CD14-positive monocyte (primary cell): Measurements from ENCODE around the gene TEX13A. TPM values are rescaled to one million over a fixed set of nuclear protein-coding genes. Genes with fewer than 3 reads are reported as not detected.
"Not testable (repeated sequence)": the region's sequence is repeated elsewhere in the genome, so short reads cannot be mapped to it uniquely, and the experiment has no call there.

ENCODE experiments used
- DNase-seq, 3 donors: peaks; one replicate each; pipeline ENCODE4 v3.0.0-alpha.2; 2011 to 2022
- H2AFZ ChIP-seq: 2 replicates; pipeline ENCODE4 v1.6.0; 2012; ENCODE audit warnings: mild to moderate bottlenecking, low read depth, low read length, inconsistent platforms; ENCODE audit not compliant: insufficient read depth, poor library complexity, severe bottlenecking
- H3K27ac ChIP-seq, 2 donors: 1 replicate in 1 of 2; 2 replicates in 1 of 2; pipeline ENCODE4 v1.5.1; 2012 to 2013; ENCODE audit warnings: low read length in 2 of 2, control low read depth in 1 of 2, inconsistent platforms in 1 of 2, low read depth in 1 of 2, mild to moderate bottlenecking in 1 of 2
- H3K27me3 ChIP-seq, 2 donors: one replicate each; pipeline versions ENCODE4 v1.6.0 to v1.6.1; 2011 to 2013; ENCODE audit warnings: low read length in 2 of 2; ENCODE audit not compliant: control insufficient read depth in 2 of 2, insufficient read depth in 2 of 2
- H3K36me3 ChIP-seq, 2 donors: replicated peaks in 1 of 2; 1 replicate in 1 of 2; 2 replicates in 1 of 2; pipeline versions ENCODE4 v1.5.1 to v1.6.1; 2012 to 2013; ENCODE audit warnings: low read length in 2 of 2, control low read depth in 1 of 2, inconsistent platforms in 1 of 2, mild to moderate bottlenecking in 1 of 2; ENCODE audit not compliant: insufficient read depth in 2 of 2, control insufficient read depth in 1 of 2
- H3K4me1 ChIP-seq, 2 donors: 1 replicate in 1 of 2; 2 replicates in 1 of 2; pipeline versions ENCODE4 v1.5.1 to v1.6.1; 2012 to 2013; ENCODE audit warnings: low read length in 2 of 2, control low read depth in 1 of 2, inconsistent platforms in 1 of 2, mild to moderate bottlenecking in 1 of 2, moderate library complexity in 1 of 2; ENCODE audit not compliant: insufficient read depth in 2 of 2, control insufficient read depth in 1 of 2
- H3K4me2 ChIP-seq: replicated peaks from 2 replicates; pipeline ENCODE3; 2012; ENCODE audit warnings: low read length, moderate library complexity, mild to moderate bottlenecking; ENCODE audit not compliant: poor library complexity, severe bottlenecking; ENCODE audit errors: extremely low read depth
- H3K4me3 ChIP-seq, 3 experiments: fragments of 200-600 bp in 1 of 3; sonication (generic) in 1 of 3; replicated peaks in 1 of 3; 1 replicate in 2 of 3; 2 replicates in 1 of 3; pipeline ENCODE4 v1.5.1; 2011 to 2013; ENCODE audit warnings: low read length in 3 of 3, mild to moderate bottlenecking in 3 of 3, control low read depth in 2 of 3, low read depth in 2 of 3, inconsistent platforms in 1 of 3, moderate library complexity in 1 of 3
- H3K79me2 ChIP-seq: 2 replicates; pipeline ENCODE4 v1.6.0; 2012; ENCODE audit warnings: mild to moderate bottlenecking, control low read depth, inconsistent platforms, low read length, moderate library complexity; ENCODE audit not compliant: insufficient read depth
- H3K9ac ChIP-seq: 2 replicates; pipeline ENCODE4 v1.6.0; 2017; ENCODE audit warnings: low read length, mild to moderate bottlenecking; ENCODE audit not compliant: insufficient read depth, poor library complexity, severe bottlenecking
- H3K9me3 ChIP-seq, 2 donors: replicated peaks in 1 of 2; 1 replicate in 1 of 2; 2 replicates in 1 of 2; pipeline versions ENCODE4 v1.5.1 to v1.6.1; 2012 to 2013; ENCODE audit warnings: low read length in 2 of 2, control low read depth in 1 of 2; ENCODE audit not compliant: control insufficient read depth in 1 of 2, insufficient read depth in 1 of 2
- H4K20me1 ChIP-seq: 2 replicates; pipeline ENCODE4 v1.6.0; 2012; ENCODE audit warnings: mild to moderate bottlenecking, low read length, control low read depth, moderate library complexity; ENCODE audit not compliant: insufficient read depth
- H3K27ac Mint-ChIP-seq, 7 donors: one replicate each; pipeline ENCODE4 v1.8.0; 2020; ENCODE audit warnings: mild to moderate bottlenecking in 7 of 7, mixed read lengths in 7 of 7, moderate library complexity in 6 of 7, inconsistent platforms in 2 of 7
- H3K27me3 Mint-ChIP-seq, 3 donors: one replicate each; pipeline ENCODE4 v1.8.0; 2021 to 2022; ENCODE audit warnings: low read depth in 3 of 3, mild to moderate bottlenecking in 3 of 3, mixed read lengths in 3 of 3, moderate library complexity in 3 of 3, inconsistent platforms in 1 of 3
- H3K36me3 Mint-ChIP-seq, 2 donors: one replicate each; pipeline ENCODE4 v1.8.0; 2020; ENCODE audit warnings: mixed read lengths in 2 of 2, inconsistent platforms in 1 of 2, mild to moderate bottlenecking in 1 of 2
- H3K4me1 Mint-ChIP-seq: one replicate; pipeline ENCODE4 v1.8.0; 2020; ENCODE audit warnings: mild to moderate bottlenecking, mixed read lengths
- H3K4me3 Mint-ChIP-seq, 2 donors: one replicate each; pipeline ENCODE4 v1.8.0; 2020; ENCODE audit warnings: mild to moderate bottlenecking in 2 of 2, mixed read lengths in 2 of 2, moderate library complexity in 1 of 2
- H3K9me3 Mint-ChIP-seq, 7 donors: one replicate each; pipeline ENCODE4 v1.8.0; 2020 to 2022; ENCODE audit warnings: mixed read lengths in 7 of 7, mild to moderate bottlenecking in 6 of 7, moderate library complexity in 6 of 7, inconsistent platforms in 2 of 7
- WGBS: methylation state at CpG from one replicate; pipeline ENCODE4 v1.1.5; 2013; ENCODE audit warnings: missing lambda C conversion rate; ENCODE audit not compliant: insufficient coverage; 5-methylcytosine and 5-hydroxymethylcytosine counted together
- intact Hi-C, 2 donors: fragments of 100-400 bp; cut with micrococcal nuclease; formaldehyde crosslinking; loops; one replicate each; pipeline versions ENCODE4 v1.15.0 to v1.15.1; 2023
- polyA plus RNA-seq, 3 donors: library from polyadenylated mRNA; depleted of rRNA in 1 of 3; unstranded in 2 of 3; stranded (reverse) in 1 of 3; fragments of 300-500 nt in 2 of 3; fragments of >200 nt in 1 of 3; fragmentation: Illumina TruSeq in 2 of 3; gene quantifications; 1 replicate in 2 of 3; 2 replicates in 1 of 3; pipeline ENCODE4 v1.2.3, GENCODE V29; 2012 to 2021
- TF ChIP-seq, protein P1 (sequence below): fragments of 200-600 bp; IDR thresholded peaks from one replicate; pipeline ENCODE4 v1.8.0; 2022; ENCODE audit warnings: antibody characterized with exemption, mild to moderate bottlenecking

TEX13A gene
- polyA plus RNA-seq, 3 donors = not detected

DNA sequence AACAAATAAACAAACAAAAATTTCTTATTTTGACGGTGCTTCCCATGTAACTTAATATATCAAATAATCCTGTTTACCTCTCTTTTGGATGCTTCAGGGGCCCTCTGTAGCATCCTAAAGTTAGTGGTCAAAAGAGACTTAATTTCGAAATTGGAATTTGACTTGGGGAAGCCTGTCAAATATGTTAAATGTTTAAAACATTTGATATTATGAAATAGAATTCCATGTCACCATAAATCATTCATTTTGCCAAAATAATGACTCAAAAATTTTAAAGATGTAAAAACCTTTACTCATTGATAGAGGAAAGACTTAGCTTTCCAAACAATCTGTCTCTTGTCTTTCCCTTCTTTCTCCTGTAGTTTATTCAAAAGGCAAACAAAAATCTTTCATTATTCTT lies 20.6 kb upstream of the TEX13A start:
- no peak overlapping the region for H3K4me2 ChIP-seq
- TF ChIP-seq, protein P1, sequence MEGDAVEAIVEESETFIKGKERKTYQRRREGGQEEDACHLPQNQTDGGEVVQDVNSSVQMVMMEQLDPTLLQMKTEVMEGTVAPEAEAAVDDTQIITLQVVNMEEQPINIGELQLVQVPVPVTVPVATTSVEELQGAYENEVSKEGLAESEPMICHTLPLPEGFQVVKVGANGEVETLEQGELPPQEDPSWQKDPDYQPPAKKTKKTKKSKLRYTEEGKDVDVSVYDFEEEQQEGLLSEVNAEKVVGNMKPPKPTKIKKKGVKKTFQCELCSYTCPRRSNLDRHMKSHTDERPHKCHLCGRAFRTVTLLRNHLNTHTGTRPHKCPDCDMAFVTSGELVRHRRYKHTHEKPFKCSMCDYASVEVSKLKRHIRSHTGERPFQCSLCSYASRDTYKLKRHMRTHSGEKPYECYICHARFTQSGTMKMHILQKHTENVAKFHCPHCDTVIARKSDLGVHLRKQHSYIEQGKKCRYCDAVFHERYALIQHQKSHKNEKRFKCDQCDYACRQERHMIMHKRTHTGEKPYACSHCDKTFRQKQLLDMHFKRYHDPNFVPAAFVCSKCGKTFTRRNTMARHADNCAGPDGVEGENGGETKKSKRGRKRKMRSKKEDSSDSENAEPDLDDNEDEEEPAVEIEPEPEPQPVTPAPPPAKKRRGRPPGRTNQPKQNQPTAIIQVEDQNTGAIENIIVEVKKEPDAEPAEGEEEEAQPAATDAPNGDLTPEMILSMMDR = no peak
- H3K36me3 Mint-ChIP-seq = no peaks in the 10 kb centered on the region
- no peak for DNase-seq
- no peak overlapping the region for H3K4me3 ChIP-seq
- intact Hi-C loops = no loop called here
- no peak overlapping the region for H3K27ac Mint-ChIP-seq
- H3K79me2 ChIP-seq = no peaks in the 10 kb centered on the region
- no peaks in the 10 kb centered on the region for H3K9me3 ChIP-seq
- no peak overlapping the region for H3K27ac ChIP-seq
- H3K27me3 Mint-ChIP-seq = peaks cover 0 to 3% (median 0%) of the 10 kb centered on the region in 3 donors
- H2AFZ ChIP-seq = no peak overlapping the region
- no peaks in the 10 kb centered on the region for H3K27me3 ChIP-seq
- no peaks in the 10 kb centered on the region for H4K20me1 ChIP-seq
- WGBS = no CpG with 5 or more reads among the region's 2 CpGs
- peaks cover 0 to 4% (median 0%) of the 10 kb centered on the region in 7 donors for H3K9me3 Mint-ChIP-seq
- no peaks in the 10 kb centered on the region for H3K4me1 Mint-ChIP-seq
- no peak overlapping the region for H3K4me3 Mint-ChIP-seq
- H3K4me1 ChIP-seq = no peaks in the 10 kb centered on the region
- no peaks in the 10 kb centered on the region for H3K36me3 ChIP-seq
- no peak overlapping the region for H3K9ac ChIP-seq

DNA sequence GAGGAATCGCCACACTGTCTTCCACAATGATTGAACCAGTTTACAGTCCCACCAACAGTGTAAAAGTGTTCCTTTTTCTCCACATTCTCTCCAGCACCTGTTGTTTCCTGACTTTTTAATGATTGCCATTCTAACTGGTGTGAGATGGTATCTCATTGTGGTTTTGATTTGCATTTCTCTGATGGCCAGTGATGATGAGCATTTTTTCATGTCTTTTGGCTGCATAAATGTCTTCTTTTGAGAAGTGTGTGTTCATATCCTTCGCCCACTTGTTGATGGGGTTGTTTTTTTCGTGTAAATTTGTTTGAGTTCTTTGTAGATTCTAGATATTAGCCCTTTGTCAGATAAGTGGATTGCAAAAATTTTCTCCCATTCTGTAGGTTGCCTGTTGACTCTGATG lies 16.9 kb upstream of the TEX13A start:
- H3K9ac ChIP-seq, H3K4me2 ChIP-seq, H3K4me3 ChIP-seq, H3K4me3 Mint-ChIP-seq, H3K27ac Mint-ChIP-seq, H3K4me1 Mint-ChIP-seq, DNase-seq, H3K36me3 Mint-ChIP-seq, H3K9me3 ChIP-seq, intact Hi-C loops, H3K79me2 ChIP-seq, H2AFZ ChIP-seq, H3K36me3 ChIP-seq, H3K27me3 Mint-ChIP-seq, H3K27ac ChIP-seq, H3K27me3 ChIP-seq, H3K4me1 ChIP-seq, H3K9me3 Mint-ChIP-seq, H4K20me1 ChIP-seq: not testable (repeated sequence)
- WGBS = no CpG with 5 or more reads among the region's 3 CpGs
